Hematopoietic multipotent progenitor cell treated with erythropoietin and hydrocortisone succinate and interleukin-3 and kit ligand, for 6 days (in vitro differentiated cells): Measurements from ENCODE around the gene NDST4.

Experiments used
- DNase-seq: peaks from one replicate; pipeline ENCODE4 v3.0.0-alpha.2; 2015

The NDST4 gene

GRCh38 chr4:115113506-115114106, at the start of gene NDST4:
Gene NDST4, minus strand, starts transcription at chr4:115113620. Its CDS starts 36,584 bp downstream, at chr4:115077036.
- DNase-seq, result no peak

- no peak for DNase-seq
Observed at GRCh38 chr4:115159141-115159540, 45.7 kb upstream of the NDST4 start.

- no peak for DNase-seq
Observed at GRCh38 chr4:115158296-115158695, 44.9 kb upstream of the NDST4 start.

GRCh38 chr4:115154826-115155225, 41.4 kb upstream of the NDST4 start:
- no peak for DNase-seq

GRCh38 chr4:115152965-115153364, 39.5 kb upstream of the NDST4 start:
- DNase-seq, result no peak

- DNase-seq, result no peak
Observed at GRCh38 chr4:115152081-115152480, 38.7 kb upstream of the NDST4 start.

GRCh38 chr4:115149106-115149505, 35.7 kb upstream of the NDST4 start:
- no peak for DNase-seq

GRCh38 chr4:115145393-115146160, 32.2 kb upstream of the NDST4 start:
- no peak for DNase-seq

- DNase-seq, result no peak
Observed at GRCh38 chr4:115128037-115128436, 14.6 kb upstream of the NDST4 start.

- no peak for DNase-seq
Observed at GRCh38 chr4:115126491-115126890, 13.1 kb upstream of the NDST4 start.

GRCh38 chr4:115121351-115122043, 8.1 kb upstream of the NDST4 start:
- no peak for DNase-seq

- DNase-seq, result peak; percentile 12
Observed at GRCh38 chr4:115119804-115120352, 6.5 kb upstream of the NDST4 start.

- DNase-seq, result no peak
Observed at GRCh38 chr4:115117651-115118050, 4.2 kb upstream of the NDST4 start.

- no peak for DNase-seq
Observed at GRCh38 chr4:115110191-115111181, 2.9 kb downstream of the NDST4 start.

- DNase-seq, result no peak
Observed at GRCh38 chr4:115108850-115109249, 4.6 kb downstream of the NDST4 start.

GRCh38 chr4:115107411-115107810, 6.0 kb downstream of the NDST4 start:
- no peak for DNase-seq

GRCh38 chr4:115101675-115102074, 11.7 kb downstream of the NDST4 start:
- DNase-seq, result no peak

- DNase-seq, result peak; percentile 63
Observed at GRCh38 chr4:115090483-115091075, 22.8 kb downstream of the NDST4 start.

- no peak for DNase-seq
Observed at GRCh38 chr4:115082633-115083032, 30.8 kb downstream of the NDST4 start.

- no peak for DNase-seq
Observed at GRCh38 chr4:115076691-115077090, 36.7 kb downstream of the NDST4 start.

- DNase-seq, result no peak
Observed at GRCh38 chr4:115058533-115058932, 54.9 kb downstream of the NDST4 start.

GRCh38 chr4:115054836-115055235, 58.6 kb downstream of the NDST4 start:
- DNase-seq, result no peak
